ENCODE data around the gene DPP3. TPM values are rescaled to one million over a fixed set of nuclear protein-coding genes. Genes with fewer than 3 reads are reported as not detected.
"Not testable (repeated sequence)": the region's sequence is repeated elsewhere in the genome, so short reads cannot be mapped to it uniquely, and the experiment has no call there.

Gene DPP3
- total RNA-seq, 4 donors from 2014 or later: 12.2 to 23.0 (median 22.2) TPM

GRCh38 chr11:66541892-66542291 is 61.7 kb downstream of the DPP3 start:
- Histone ChIP-seq H3K4me1 (peaks cover 36% of the 10 kb centered on the region), H3K27me3 (no peaks in the 10 kb centered on the region), H3K36me3 (peaks cover 47% of the 10 kb centered on the region), H3K4me3 (no peak overlapping the region), H3K27ac (no peak overlapping the region), H3K9me3 (no peaks in the 10 kb centered on the region)
- no peak for TF ChIP-seq CTCF (IDR thresholded peaks at IDR 0.05)
- no peak for TF ChIP-seq POLR2AphosphoS5 (IDR thresholded peaks at IDR 0.05)
- no peak for TF ChIP-seq EP300 (IDR thresholded peaks at IDR 0.05)
- TF ChIP-seq POLR2A (IDR thresholded peaks at IDR 0.05): no peak
- no peak for DNase-seq (ENCODE audit: low spot score in 2 of 2)
- WGBS: 75% methylated on average over 4 of the region's 4 CpGs

GRCh38 chr11:66542362-66542761 is 62.1 kb downstream of the DPP3 start:
- TF ChIP-seq EP300 (IDR thresholded peaks at IDR 0.05) (no peak), CTCF (IDR thresholded peaks at IDR 0.05) (no peak), POLR2A (IDR thresholded peaks at IDR 0.05) (no peak), POLR2AphosphoS5 (IDR thresholded peaks at IDR 0.05) (no peak)
- no peak overlapping the region for H3K27ac ChIP-seq

GRCh38 chr11:66543263-66544107 is 63.3 kb downstream of the DPP3 start:
- H3K27me3 ChIP-seq: no peaks in the 10 kb centered on the region
- H3K4me3 ChIP-seq: no peak overlapping the region
- no peaks in the 10 kb centered on the region for H3K9me3 ChIP-seq
- 53% methylated on average over 10 of the region's 26 CpGs for WGBS
- H3K36me3 ChIP-seq: peaks cover 33% of the 10 kb centered on the region
- H3K4me1 ChIP-seq: peaks cover 36% of the 10 kb centered on the region
- no peak for TF ChIP-seq POLR2AphosphoS5 (IDR thresholded peaks at IDR 0.05)
- no peak for TF ChIP-seq EP300 (IDR thresholded peaks at IDR 0.05)
- TF ChIP-seq CTCF (IDR thresholded peaks at IDR 0.05): no peak
- TF ChIP-seq POLR2A (IDR thresholded peaks at IDR 0.05): no peak
- no peak overlapping the region for H3K27ac ChIP-seq
- no peak for DNase-seq (ENCODE audit: low spot score in 2 of 2)

More at GRCh38 chr11:66542362-66542761, 62.1 kb downstream of the DPP3 start:
- H3K36me3 ChIP-seq: peaks cover 43% of the 10 kb centered on the region
- no peak overlapping the region for H3K4me3 ChIP-seq
- peaks cover 36% of the 10 kb centered on the region for H3K4me1 ChIP-seq
- no peaks in the 10 kb centered on the region for H3K27me3 ChIP-seq
- H3K9me3 ChIP-seq: no peaks in the 10 kb centered on the region
- no peak for DNase-seq (ENCODE audit: low spot score in 2 of 2)
- WGBS: 72% methylated on average over 10 of the region's 10 CpGs

GRCh38 chr11:66544952-66545351 is 64.7 kb downstream of the DPP3 start:
- not testable (repeated sequence) for H3K27ac ChIP-seq; H3K9me3 ChIP-seq; H3K27me3 ChIP-seq; DNase-seq (ENCODE audit: low spot score in 2 of 2)
- Histone ChIP-seq H3K36me3 (peaks cover 22% of the 10 kb centered on the region), H3K4me1 (peaks cover 36% of the 10 kb centered on the region), H3K4me3 (peak overlapping the region; percentile 73)
- WGBS: 64% methylated on average over 14 of the region's 14 CpGs

GRCh38 chr11:66545701-66546367 is 65.6 kb downstream of the DPP3 start, which contains the start of gene ZDHHC24:
TSS of gene ZDHHC24 (minus strand) at chr11:66546048. CDS start at chr11:66546003, 45 bp downstream.
- H3K4me3 ChIP-seq: peak within 1 kb of the TSS; percentile 73
- peaks cover 36% of the 10 kb centered on the region for H3K4me1 ChIP-seq
- H3K27me3 ChIP-seq: no peaks in the 10 kb centered on the region
- DNase-seq (ENCODE audit: low spot score in 2 of 2): peak; percentile 97 to 98
- H3K9me3 ChIP-seq: no peaks in the 10 kb centered on the region
- TF ChIP-seq CTCF (IDR thresholded peaks at IDR 0.05): no peak
- peak in 1 of 2 donors; percentile 36 for TF ChIP-seq POLR2A (IDR thresholded peaks at IDR 0.05)
- TF ChIP-seq POLR2AphosphoS5 (IDR thresholded peaks at IDR 0.05): peak in 1 of 3 donors; percentile 87
- TF ChIP-seq EP300 (IDR thresholded peaks at IDR 0.05): no peak
- H3K36me3 ChIP-seq: peaks cover 22% of the 10 kb centered on the region
- 0% methylated on average over 26 of the region's 71 CpGs for WGBS
- peak within 1 kb of the TSS; percentile 53 for H3K27ac ChIP-seq

Data from suprapubic skin (tissue), 4 donors.